SH-SY5Y (cell line): Measurements from ENCODE around the gene GATA6.

ENCODE experiments used
- GATA2 ChIP-seq: IDR thresholded peaks from 2 replicates; pipeline ENCODE4 v1.6.1; 2011; ENCODE audit warnings: mild to moderate bottlenecking, low read depth, low read length
- GATA3 ChIP-seq: IDR thresholded peaks from 2 replicates; pipeline ENCODE4 v1.6.1; 2011; ENCODE audit warnings: low read depth, mild to moderate bottlenecking, low read length, moderate library complexity

The GATA6 gene

DNA sequence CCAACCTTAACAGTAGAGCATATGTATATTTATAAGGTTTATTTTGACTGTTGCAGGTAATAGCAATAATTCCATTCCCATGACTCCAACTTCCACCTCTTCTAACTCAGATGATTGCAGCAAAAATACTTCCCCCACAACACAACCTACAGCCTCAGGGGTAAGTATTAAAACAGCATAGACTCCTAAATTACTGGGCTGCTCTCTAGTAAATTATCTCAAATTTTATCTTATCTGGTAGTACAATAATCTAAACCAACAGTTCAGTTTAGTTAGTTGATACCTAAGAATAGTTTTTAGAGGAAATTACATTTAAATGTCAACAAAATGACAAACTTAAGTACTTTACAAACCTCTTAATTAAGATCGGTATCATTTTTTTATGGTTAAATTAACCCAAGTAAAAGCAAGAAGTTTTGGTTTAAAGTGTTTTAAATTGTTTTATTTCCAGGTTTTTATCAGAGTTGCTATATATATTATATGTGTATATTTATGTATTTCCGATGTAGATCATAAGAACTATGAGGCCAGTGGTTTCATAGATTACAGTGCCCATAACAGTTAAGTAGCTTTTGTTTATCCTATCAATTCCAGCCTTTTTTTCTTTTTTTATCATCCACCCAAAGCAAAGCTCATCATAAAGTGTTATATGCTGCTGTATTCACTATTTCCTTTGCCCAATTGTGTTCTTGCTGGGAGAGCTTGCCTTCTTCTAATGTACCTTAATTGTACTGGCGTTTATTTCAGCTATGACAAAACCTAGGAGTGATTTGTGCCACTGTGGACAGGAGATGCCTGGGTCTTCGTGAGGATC lies 13.7 kb downstream of the GATA6 start:
- TF ChIP-seq GATA2, result no peak
- TF ChIP-seq GATA3, result no peak

DNA sequence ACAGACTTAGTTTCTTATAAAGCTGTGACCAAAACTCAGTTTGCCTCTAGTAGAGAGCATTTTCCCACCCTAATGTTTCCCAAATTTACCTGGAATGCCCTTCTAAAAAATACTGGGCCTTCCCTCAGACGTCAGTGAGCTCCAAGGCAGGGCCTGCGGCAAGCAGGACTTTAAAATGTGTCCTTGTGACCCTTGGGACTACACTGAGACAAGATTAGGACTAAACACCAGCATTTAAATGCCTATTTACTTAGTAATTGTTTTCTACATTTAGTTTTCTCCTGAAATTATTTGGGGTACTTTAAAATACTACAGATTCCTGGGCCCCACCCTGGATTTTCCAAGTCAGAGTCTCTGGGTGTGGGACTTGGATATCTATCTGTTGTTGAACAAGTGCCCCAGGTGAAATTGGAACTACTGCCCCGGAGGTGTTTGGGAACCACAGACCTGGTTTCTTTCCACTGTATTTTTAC lies 14.3 kb downstream of the GATA6 start:
- TF ChIP-seq GATA2 (no peak), GATA3 (no peak)

DNA sequence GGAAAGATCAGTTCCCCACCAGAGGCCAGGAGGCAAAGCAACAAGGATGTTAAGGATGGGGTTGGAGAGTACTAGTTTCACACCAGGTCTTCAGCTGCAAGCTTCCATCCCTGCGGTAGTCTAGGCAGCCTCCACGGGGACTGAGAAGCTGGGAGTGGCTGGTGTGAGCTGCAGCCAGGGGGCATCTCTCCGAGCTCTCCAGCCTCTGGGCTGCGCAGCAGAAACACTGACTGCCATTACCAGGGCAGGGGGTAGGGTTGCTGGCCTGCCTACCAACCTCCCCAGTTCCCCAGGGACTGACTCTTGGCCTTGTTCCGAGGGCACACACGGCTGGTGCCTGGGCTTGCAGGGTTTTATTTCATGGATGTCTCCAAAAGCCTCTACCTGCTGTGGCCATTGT lies 15.9 kb downstream of the GATA6 start:
- TF ChIP-seq GATA2, result no peak

DNA sequence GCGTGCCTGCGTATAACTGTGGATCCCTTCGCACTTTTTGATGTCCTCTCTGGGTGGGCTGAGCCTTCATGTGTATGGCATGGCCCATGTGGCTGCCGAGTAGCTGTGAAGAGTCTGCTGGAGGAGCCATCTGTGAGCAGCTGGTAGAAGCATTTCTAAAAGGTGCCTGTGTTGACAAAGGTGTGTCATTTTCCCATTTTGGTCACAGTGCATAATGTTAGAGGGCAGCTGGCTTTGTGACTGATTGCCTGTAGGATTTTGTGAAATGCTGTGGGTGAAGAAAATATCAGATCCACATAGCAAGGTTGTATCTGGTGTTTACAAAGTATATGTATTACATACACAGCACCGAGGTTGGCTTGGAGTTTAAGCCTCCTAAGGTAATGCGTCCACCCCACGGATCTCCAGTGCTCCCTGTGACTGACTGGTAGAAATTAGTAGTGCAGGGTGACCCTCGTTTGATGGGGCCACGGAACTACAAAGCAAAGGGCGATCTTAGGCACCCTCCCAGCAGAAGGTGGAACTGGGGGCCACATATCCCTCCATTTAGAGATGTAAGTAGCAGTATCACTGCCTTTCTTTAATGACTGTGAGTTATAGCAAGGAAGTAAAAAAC lies 16.5 kb downstream of the GATA6 start:
- TF ChIP-seq GATA3 (no peak), GATA2 (no peak)

GRCh38 chr18:22186484-22186971 lies 17.1 kb downstream of the GATA6 start:
- TF ChIP-seq GATA2 (no peak), GATA3 (no peak)

GRCh38 chr18:22188559-22189267 lies 19.3 kb downstream of the GATA6 start:
- TF ChIP-seq GATA3, result no peak
- TF ChIP-seq GATA2, result no peak

DNA sequence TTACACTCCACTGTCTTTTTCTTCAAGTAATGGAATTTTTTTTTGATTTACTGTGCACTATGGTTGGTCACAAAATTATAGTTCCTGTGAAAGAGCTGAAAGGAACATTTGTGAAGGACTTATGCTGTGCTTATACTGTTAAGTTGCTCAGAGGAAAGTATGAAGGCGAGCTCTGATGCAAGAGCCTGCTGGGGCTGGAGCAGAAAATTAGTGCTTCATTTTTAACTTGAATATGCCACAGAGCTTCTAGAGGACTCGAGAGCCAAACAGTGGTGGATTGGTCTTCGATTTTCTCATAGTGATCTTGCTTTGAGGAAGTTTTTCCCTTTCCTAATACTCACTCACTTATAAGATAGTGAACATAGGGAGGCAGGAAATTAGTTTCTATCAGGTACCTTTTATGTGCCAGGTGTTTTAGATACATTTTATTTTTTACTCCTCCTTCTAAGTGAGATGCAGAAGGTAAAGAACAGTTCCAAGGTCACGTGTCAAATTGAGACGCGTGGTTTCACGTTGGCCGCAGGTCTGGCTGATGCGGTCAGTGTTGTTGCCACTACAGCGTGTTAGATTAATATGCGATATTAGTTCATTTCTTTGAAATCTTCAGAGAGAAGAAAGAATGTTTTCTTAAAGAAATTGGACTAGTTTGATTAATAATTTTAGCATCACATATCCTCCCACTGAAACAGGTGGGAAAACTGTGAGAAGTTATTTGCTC lies 20.2 kb downstream of the GATA6 start:
- no peak for TF ChIP-seq GATA2
- no peak for TF ChIP-seq GATA3

GRCh38 chr18:22191346-22191695 lies 21.9 kb downstream of the GATA6 start:
- TF ChIP-seq GATA2, result no peak
- TF ChIP-seq GATA3, result no peak

DNA sequence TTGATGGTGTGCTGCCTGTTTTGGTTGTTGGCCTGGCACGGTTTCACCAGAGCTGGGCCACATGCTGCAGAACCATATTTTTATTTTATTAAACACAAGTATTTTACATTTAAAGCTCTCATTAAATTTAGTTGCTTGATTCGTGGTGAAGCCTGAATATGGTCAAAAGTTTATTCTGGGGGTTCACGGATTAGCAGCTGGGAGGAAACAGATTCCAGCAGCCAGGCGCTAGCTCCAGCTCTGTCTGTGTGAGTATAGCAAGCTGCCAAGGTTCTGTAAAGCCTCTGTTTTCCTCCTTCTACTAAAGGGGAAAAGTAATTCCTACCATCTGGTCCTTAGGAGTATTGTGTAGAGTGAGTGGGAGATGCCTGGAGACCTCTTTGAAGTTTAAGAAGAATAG lies 22.5 kb downstream of the GATA6 start:
- no peak for TF ChIP-seq GATA3
- no peak for TF ChIP-seq GATA2

GRCh38 chr18:22193466-22193865 lies 24.1 kb downstream of the GATA6 start:
- TF ChIP-seq GATA2, result no peak
- TF ChIP-seq GATA3, result no peak

GRCh38 chr18:22194151-22194598 lies 24.8 kb downstream of the GATA6 start:
- no peak for TF ChIP-seq GATA3
- no peak for TF ChIP-seq GATA2

- TF ChIP-seq GATA3 (no peak), GATA2 (no peak)
Observed at GRCh38 chr18:22195052-22195451, 25.7 kb downstream of the GATA6 start.

- no peak for TF ChIP-seq GATA2
- TF ChIP-seq GATA3, result no peak
Observed at GRCh38 chr18:22197668-22198067, 28.3 kb downstream of the GATA6 start.

DNA sequence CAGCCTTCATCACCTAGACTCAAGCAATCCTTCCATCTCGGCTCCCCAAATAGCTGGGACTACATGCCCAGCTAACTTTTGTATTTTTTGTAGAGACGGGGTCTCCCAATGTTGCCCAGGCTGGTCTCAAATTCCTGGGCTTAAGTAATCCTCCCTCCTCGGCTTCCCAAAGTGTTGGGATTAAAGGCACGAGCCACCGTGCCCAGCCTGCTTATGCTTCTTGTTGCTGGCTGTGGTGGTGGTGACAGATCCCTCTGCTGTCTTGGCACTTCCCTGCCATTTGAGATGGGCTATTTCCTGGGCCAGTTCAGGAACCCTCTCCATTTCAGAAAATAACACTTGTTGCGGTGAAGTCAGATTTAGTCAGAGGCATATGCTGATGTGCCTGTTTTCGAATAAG lies 28.8 kb downstream of the GATA6 start:
- TF ChIP-seq GATA3 (no peak), GATA2 (no peak)
